K562 (cell line): ENCODE data around the gene CD34. TPM values are rescaled to one million over a fixed set of nuclear protein-coding genes. Genes with fewer than 3 reads are reported as not detected.
A peak's percentile ranks its signal among the peaks of the same experiment; 100 is the strongest.

Experiments
- ATAC-seq: fragments of 200-7000 bp; cut with Tn5 transposase; 3 replicates; pipeline ENCODE4 v1.9.1; 2020; ENCODE audit warnings: moderate library complexity
- BruUV-seq: library from RNA; stranded (reverse); fragments of 400-500 nt; replicated peaks from 2 replicates; lab custom pipeline; 2021; lab: Mats Ljungman, UMichigan
- CTCF ChIA-PET: fragments of 300-600 bp; formaldehyde crosslinking; extraction: SDS; loops from one replicate; lab custom pipeline; 2021; ENCODE audit warnings: low intra/inter-chr PET ratio; lab: Yijun Ruan, JAX
- POLR2A ChIA-PET: fragments of 300-600, 350-650 bp; sonication (Branson Sonifier 250); formaldehyde crosslinking; extraction: SDS; loops from one replicate; lab custom pipeline; 2021; ENCODE audit warnings: antibody characterized with exemption, inconsistent platforms; lab: Yijun Ruan, JAX
- DNase-seq, 4 experiments: peaks; one replicate each; pipeline versions ENCODE4 v3.0.0 to v3.0.0-alpha.2; 2011 to 2018; ENCODE audit warnings: low spot score in 3 of 4, mixed read lengths in 3 of 4; ENCODE audit errors: extremely low read depth in 1 of 4
- FAIRE-seq: peaks from 2 replicates; lab custom pipeline; 2011; peaks lifted over from hg19 to GRCh38; lab: Jason Lieb, UNC
- H2AFZ ChIP-seq: 2 replicates; pipeline ENCODE4 v1.6.0; 2011; ENCODE audit warnings: low read depth, low read length, control low read depth, inconsistent platforms
- H3K27ac ChIP-seq: fragments of 200-600 bp; 3 replicates; pipeline ENCODE4 v1.8.0; 2011; ENCODE audit warnings: low read depth, mild to moderate bottlenecking, control low read depth, inconsistent platforms, low read length, moderate library complexity, mixed read lengths; ENCODE audit errors: extremely low read depth
- H3K27me3 ChIP-seq, 2 experiments: fragments of 300-600 bp in 1 of 2; 2 replicates in 1 of 2; 3 replicates in 1 of 2; pipeline versions ENCODE4 v1.6.0 to v1.8.0; 2011; ENCODE audit warnings: inconsistent platforms in 2 of 2, low read length in 2 of 2, mild to moderate bottlenecking in 1 of 2, mixed read lengths in 1 of 2, moderate library complexity in 1 of 2; ENCODE audit not compliant: control insufficient read depth in 2 of 2, insufficient read depth in 2 of 2
- H3K36me3 ChIP-seq: fragments of 300-600 bp; 3 replicates; pipeline ENCODE4 v1.8.0; 2011; ENCODE audit warnings: mild to moderate bottlenecking, low read length, inconsistent platforms; ENCODE audit not compliant: control insufficient read depth, insufficient read depth
- H3K4me1 ChIP-seq, 2 experiments: fragments of 200-600 bp in 1 of 2; replicated peaks in 1 of 2; 2 replicates in 1 of 2; 3 replicates in 1 of 2; pipeline versions ENCODE4 v1.5.1 to v1.8.0; 2011; ENCODE audit warnings: inconsistent platforms in 2 of 2, low read length in 2 of 2, mild to moderate bottlenecking in 1 of 2, mixed read lengths in 1 of 2, moderate library complexity in 1 of 2; ENCODE audit not compliant: control insufficient read depth in 2 of 2, insufficient read depth in 2 of 2
- H3K4me2 ChIP-seq: 2 replicates; pipeline ENCODE4 v1.6.1; 2011; ENCODE audit warnings: low read length, control low read depth, inconsistent platforms, mixed read lengths; ENCODE audit not compliant: insufficient read depth
- H3K4me3 ChIP-seq: fragments of 200-600 bp; sonication (generic), shearing (Covaris generic); 2 replicates; pipeline ENCODE4 v1.5.1; 2016; ENCODE audit warnings: control low read depth, inconsistent platforms
- H3K79me2 ChIP-seq: fragments of 200-600 bp; 3 replicates; pipeline ENCODE4 v1.8.0; 2011; ENCODE audit warnings: low read length, inconsistent platforms; ENCODE audit not compliant: control insufficient read depth, insufficient read depth
- H3K9ac ChIP-seq, 2 experiments: 2 replicates each; pipeline versions ENCODE4 v1.6.0 to v1.6.1; 2011; ENCODE audit warnings: low read depth in 2 of 2, low read length in 2 of 2, control low read depth in 1 of 2, inconsistent platforms in 1 of 2, mild to moderate bottlenecking in 1 of 2, mixed read lengths in 1 of 2; ENCODE audit not compliant: insufficient read depth in 1 of 2
- H3K9me1 ChIP-seq: one replicate; pipeline ENCODE4 v1.6.0; 2011; ENCODE audit warnings: inconsistent platforms, mild to moderate bottlenecking, low read length, moderate library complexity; ENCODE audit not compliant: control insufficient read depth, insufficient read depth
- H3K9me3 ChIP-seq: replicated peaks from 2 replicates; pipeline ENCODE4 v1.5.1; 2011; ENCODE audit warnings: low read depth, low read length, inconsistent platforms; ENCODE audit not compliant: control insufficient read depth, insufficient read depth
- H4K20me1 ChIP-seq: replicated peaks from 2 replicates; pipeline ENCODE4 v1.6.1; 2011; ENCODE audit warnings: low read length, inconsistent platforms, mixed read lengths; ENCODE audit not compliant: control insufficient read depth, insufficient read depth
- CBFA2T3 ChIP-seq: fragments of 450-650 bp; IDR thresholded peaks from 2 replicates; pipeline ENCODE4 v1.6.1; 2017
- KLF16 ChIP-seq: IDR thresholded peaks from 2 replicates; pipeline ENCODE4 v1.6.1; 2016; ENCODE audit warnings: antibody characterized with exemption
- PRPF4 ChIP-seq: fragments of 200-400 bp; formaldehyde crosslinking; IDR thresholded peaks from one replicate; pipeline ENCODE4 v1.6.1; 2017; ENCODE audit warnings: low read length, low read depth, mild to moderate bottlenecking; ENCODE audit not compliant: insufficient read depth, poor library complexity, severe bottlenecking
- SAFB ChIP-seq: fragments of 200-400 bp; formaldehyde crosslinking; IDR thresholded peaks from 2 replicates; pipeline ENCODE4 v1.6.1; 2017; ENCODE audit warnings: low read depth, low read length, borderline replicate concordance
- SMAD1 ChIP-seq: fragments of 150-350 bp; IDR thresholded peaks from 2 replicates; pipeline ENCODE4 v1.6.1; 2014; ENCODE audit warnings: low read length, low read depth; ENCODE audit not compliant: partially characterized antibody
- TCF3 ChIP-seq: sonication (generic); formaldehyde crosslinking; IDR thresholded peaks from 2 replicates; pipeline ENCODE4 v1.4.0; 2020; ENCODE audit warnings: mild to moderate bottlenecking, missing genetic modification reagents
- TGIF2 ChIP-seq: sonication (generic); formaldehyde crosslinking; IDR thresholded peaks from 2 replicates; pipeline ENCODE4 v1.8.1; 2022; ENCODE audit warnings: mild to moderate bottlenecking, missing genetic modification reagents, moderate library complexity
- WHSC1 ChIP-seq: IDR thresholded peaks from one replicate; pipeline ENCODE4 v1.6.1; 2012; ENCODE audit warnings: low read length, control low read depth, inconsistent platforms
- WGBS: fragments of 100-300 bp; shearing (Covaris generic); methylation state at CpG from one replicate; pipeline ENCODE4 v1.1.6; 2016; ENCODE audit warnings: low coverage, mixed read lengths; ENCODE audit not compliant: insufficient coverage; ENCODE audit errors: missing lambda C conversion rate; 5-methylcytosine and 5-hydroxymethylcytosine counted together
- in situ Hi-C: fragments of 300-500 bp; cut with MboI; formaldehyde crosslinking; loops from 4 replicates; pipeline ENCODE4 v1.15.0; 2018; ENCODE audit warnings: inconsistent platforms, mixed read lengths
- intact Hi-C: fragments of 100-400 bp; cut with micrococcal nuclease; formaldehyde crosslinking; loops from 2 replicates; pipeline ENCODE4 v1.14.2; 2022
- polyA plus RNA-seq, 8 experiments: library from polyadenylated mRNA; depleted of rRNA in 4 of 8; stranded (reverse) in 5 of 8; unstranded in 3 of 8; fragments of >200 nt; fragmentation: Nextera tagmentation in 2 of 8; fragmentation: Illumina TruSeq in 1 of 8; extraction: Ambion mirVana in 2 of 8; extraction: Trizol in 1 of 8; gene quantifications; 2 replicates each; pipeline versions ENCODE4 v1.2.1 to v1.2.3, GENCODE V29; 2011 to 2014; ENCODE audit warnings: inconsistent platforms in 1 of 8, missing spikeins in 1 of 8
- total RNA-seq, 7 experiments: library from RNA; depleted of rRNA in 6 of 7; stranded (reverse); fragments of >200 nt in 6 of 7; fragmentation: Illumina TruSeq in 2 of 7; extraction: Trizol in 2 of 7; gene quantifications; 2 replicates each; pipeline versions ENCODE4 v1.2.1 to v1.2.3, GENCODE V29; 2011 to 2021; ENCODE audit warnings: low replicate concordance in 1 of 7
- TF ChIP-seq, protein P1 (sequence below): fragments of 450-650 bp; IDR thresholded peaks from 2 replicates; pipeline ENCODE4 v1.7.1; 2018; ENCODE audit warnings: mild to moderate bottlenecking, low read depth; ENCODE audit not compliant: partially characterized antibody
- TF ChIP-seq, protein P2 (sequence below), 2 experiments: fragments of 250-450 bp in 1 of 2; fragments of 450-650 bp in 1 of 2; sonication (Bioruptor Pico) in 1 of 2; IDR thresholded peaks; 2 replicates each; pipeline versions ENCODE4 v1.6.1 to v1.8.0; 2016 to 2021; ENCODE audit warnings: mild to moderate bottlenecking in 2 of 2, moderate library complexity in 2 of 2, missing compliant biosample characterization in 1 of 2, missing genetic modification characterization in 1 of 2

CD34 gene
- total and polyA plus RNA-seq, 9 of the 15 experiments (the other 6 are each of a cell fraction or from before 2014, with no cell fraction given), result not detected

- intact Hi-C loops (loop anchor here (10.0 kb wide), 1 partner anchor 332 kb away; no protein-coding TSS in a partner anchor), in situ Hi-C loops (no loop called here)
- FAIRE-seq (no peak), ATAC-seq (peak; percentile 47), DNase-seq (peak in 1 of 4 experiments; percentile 49)
- Histone ChIP-seq H3K9me1 (no peaks in the 10 kb centered on the region), H2AFZ (0 out of 2 replicates have a peak overlapping the region, but pooled peaks have one; percentile 2), H3K4me3 (no peak overlapping the region), H3K27me3 (no peaks in the 10 kb centered on the region), H3K36me3 (no peaks in the 10 kb centered on the region), H3K79me2 (no peaks in the 10 kb centered on the region), H3K4me1 (peaks cover 10 to 32% of the 10 kb centered on the region in 2 experiments; a peak in 4 of 5 replicates), H3K9ac (peak overlapping the region in 1 of 2 experiments; percentile 39; a peak in 1 of 4 replicates), H4K20me1 (no peaks in the 10 kb centered on the region), H3K27ac (no peak overlapping the region), H3K4me2 (no peak overlapping the region; the same call in 1 of the 2 replicates), H3K9me3 (no peaks in the 10 kb centered on the region)
- POLR2A ChIA-PET, result interaction anchor here (0.5 to 2.0 kb wide), 8 partner anchors 10 to 321 kb away, joined by 3 to 7 read pairs (median 4); no protein-coding TSS in a partner anchor
- BruUV-seq, result no TSS peak
- 22% methylated on average over 2 of the region's 2 CpGs for WGBS
- CTCF ChIA-PET, result no interaction called here
- TF ChIP-seq, protein P1, sequence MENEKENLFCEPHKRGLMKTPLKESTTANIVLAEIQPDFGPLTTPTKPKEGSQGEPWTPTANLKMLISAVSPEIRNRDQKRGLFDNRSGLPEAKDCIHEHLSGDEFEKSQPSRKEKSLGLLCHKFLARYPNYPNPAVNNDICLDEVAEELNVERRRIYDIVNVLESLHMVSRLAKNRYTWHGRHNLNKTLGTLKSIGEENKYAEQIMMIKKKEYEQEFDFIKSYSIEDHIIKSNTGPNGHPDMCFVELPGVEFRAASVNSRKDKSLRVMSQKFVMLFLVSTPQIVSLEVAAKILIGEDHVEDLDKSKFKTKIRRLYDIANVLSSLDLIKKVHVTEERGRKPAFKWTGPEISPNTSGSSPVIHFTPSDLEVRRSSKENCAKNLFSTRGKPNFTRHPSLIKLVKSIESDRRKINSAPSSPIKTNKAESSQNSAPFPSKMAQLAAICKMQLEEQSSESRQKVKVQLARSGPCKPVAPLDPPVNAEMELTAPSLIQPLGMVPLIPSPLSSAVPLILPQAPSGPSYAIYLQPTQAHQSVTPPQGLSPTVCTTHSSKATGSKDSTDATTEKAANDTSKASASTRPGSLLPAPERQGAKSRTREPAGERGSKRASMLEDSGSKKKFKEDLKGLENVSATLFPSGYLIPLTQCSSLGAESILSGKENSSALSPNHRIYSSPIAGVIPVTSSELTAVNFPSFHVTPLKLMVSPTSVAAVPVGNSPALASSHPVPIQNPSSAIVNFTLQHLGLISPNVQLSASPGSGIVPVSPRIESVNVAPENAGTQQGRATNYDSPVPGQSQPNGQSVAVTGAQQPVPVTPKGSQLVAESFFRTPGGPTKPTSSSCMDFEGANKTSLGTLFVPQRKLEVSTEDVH, result no peak
- TF ChIP-seq SMAD1 (peak; percentile 5), KLF16 (no peak), CBFA2T3 (0 out of 2 replicates have a peak, but pooled peaks have one; percentile 19), TGIF2 (CRISPR knock-in tag) (no peak), SAFB (no peak), PRPF4 (no peak), WHSC1 (no peak), TCF3 (CRISPR knock-in tag) (0 out of 2 replicates have a peak, but pooled peaks have one; percentile 40)
- TF ChIP-seq, protein P2, sequence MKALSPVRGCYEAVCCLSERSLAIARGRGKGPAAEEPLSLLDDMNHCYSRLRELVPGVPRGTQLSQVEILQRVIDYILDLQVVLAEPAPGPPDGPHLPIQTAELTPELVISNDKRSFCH (CRISPR knock-in tag; IDR thresholded peaks at IDR 0.05), result no peak
- TF ChIP-seq, protein P2 (tag; IDR thresholded peaks at IDR 0.05), result peak; percentile 99
Measured at GRCh38 chr1:207903053-207903452, 7.9 kb downstream of the CD34 start.
